K562 (cell line): ENCODE results near the gene CDCP1. TPM values are rescaled to one million over a fixed set of nuclear protein-coding genes. Genes with fewer than 3 reads are reported as not detected.
A peak's percentile ranks its signal among the peaks of the same experiment; 100 is the strongest.

Experiments
- ATAC-seq: fragments of 200-7000 bp; cut with Tn5 transposase; 3 replicates; pipeline ENCODE4 v1.9.1; 2020; ENCODE audit warnings: moderate library complexity
- BruUV-seq: library from RNA; stranded (reverse); fragments of 400-500 nt; replicated peaks from 2 replicates; lab custom pipeline; 2021; lab: Mats Ljungman, UMichigan
- CTCF ChIA-PET: fragments of 300-600 bp; formaldehyde crosslinking; extraction: SDS; loops from one replicate; lab custom pipeline; 2021; ENCODE audit warnings: low intra/inter-chr PET ratio; lab: Yijun Ruan, JAX
- POLR2A ChIA-PET: fragments of 300-600, 350-650 bp; sonication (Branson Sonifier 250); formaldehyde crosslinking; extraction: SDS; loops from one replicate; lab custom pipeline; 2021; ENCODE audit warnings: antibody characterized with exemption, inconsistent platforms; lab: Yijun Ruan, JAX
- DNase-seq, 4 experiments: peaks; one replicate each; pipeline versions ENCODE4 v3.0.0 to v3.0.0-alpha.2; 2011 to 2018; ENCODE audit warnings: low spot score in 3 of 4, mixed read lengths in 3 of 4; ENCODE audit errors: extremely low read depth in 1 of 4
- FAIRE-seq: peaks from 2 replicates; lab custom pipeline; 2011; peaks lifted over from hg19 to GRCh38; lab: Jason Lieb, UNC
- H2AFZ ChIP-seq: 2 replicates; pipeline ENCODE4 v1.6.0; 2011; ENCODE audit warnings: low read depth, low read length, control low read depth, inconsistent platforms
- H3K27ac ChIP-seq: fragments of 200-600 bp; 3 replicates; pipeline ENCODE4 v1.8.0; 2011; ENCODE audit warnings: low read depth, mild to moderate bottlenecking, control low read depth, inconsistent platforms, low read length, moderate library complexity, mixed read lengths; ENCODE audit errors: extremely low read depth
- H3K27me3 ChIP-seq, 2 experiments: fragments of 300-600 bp in 1 of 2; 2 replicates in 1 of 2; 3 replicates in 1 of 2; pipeline versions ENCODE4 v1.6.0 to v1.8.0; 2011; ENCODE audit warnings: inconsistent platforms in 2 of 2, low read length in 2 of 2, mild to moderate bottlenecking in 1 of 2, mixed read lengths in 1 of 2, moderate library complexity in 1 of 2; ENCODE audit not compliant: control insufficient read depth in 2 of 2, insufficient read depth in 2 of 2
- H3K36me3 ChIP-seq: fragments of 300-600 bp; 3 replicates; pipeline ENCODE4 v1.8.0; 2011; ENCODE audit warnings: mild to moderate bottlenecking, low read length, inconsistent platforms; ENCODE audit not compliant: control insufficient read depth, insufficient read depth
- H3K4me1 ChIP-seq, 2 experiments: fragments of 200-600 bp in 1 of 2; replicated peaks in 1 of 2; 2 replicates in 1 of 2; 3 replicates in 1 of 2; pipeline versions ENCODE4 v1.5.1 to v1.8.0; 2011; ENCODE audit warnings: inconsistent platforms in 2 of 2, low read length in 2 of 2, mild to moderate bottlenecking in 1 of 2, mixed read lengths in 1 of 2, moderate library complexity in 1 of 2; ENCODE audit not compliant: control insufficient read depth in 2 of 2, insufficient read depth in 2 of 2
- H3K4me2 ChIP-seq: 2 replicates; pipeline ENCODE4 v1.6.1; 2011; ENCODE audit warnings: low read length, control low read depth, inconsistent platforms, mixed read lengths; ENCODE audit not compliant: insufficient read depth
- H3K4me3 ChIP-seq: fragments of 200-600 bp; sonication (generic), shearing (Covaris generic); 2 replicates; pipeline ENCODE4 v1.5.1; 2016; ENCODE audit warnings: control low read depth, inconsistent platforms
- H3K79me2 ChIP-seq: fragments of 200-600 bp; 3 replicates; pipeline ENCODE4 v1.8.0; 2011; ENCODE audit warnings: low read length, inconsistent platforms; ENCODE audit not compliant: control insufficient read depth, insufficient read depth
- H3K9ac ChIP-seq, 2 experiments: 2 replicates each; pipeline versions ENCODE4 v1.6.0 to v1.6.1; 2011; ENCODE audit warnings: low read depth in 2 of 2, low read length in 2 of 2, control low read depth in 1 of 2, inconsistent platforms in 1 of 2, mild to moderate bottlenecking in 1 of 2, mixed read lengths in 1 of 2; ENCODE audit not compliant: insufficient read depth in 1 of 2
- H3K9me1 ChIP-seq: one replicate; pipeline ENCODE4 v1.6.0; 2011; ENCODE audit warnings: inconsistent platforms, mild to moderate bottlenecking, low read length, moderate library complexity; ENCODE audit not compliant: control insufficient read depth, insufficient read depth
- H3K9me3 ChIP-seq: replicated peaks from 2 replicates; pipeline ENCODE4 v1.5.1; 2011; ENCODE audit warnings: low read depth, low read length, inconsistent platforms; ENCODE audit not compliant: control insufficient read depth, insufficient read depth
- H4K20me1 ChIP-seq: replicated peaks from 2 replicates; pipeline ENCODE4 v1.6.1; 2011; ENCODE audit warnings: low read length, inconsistent platforms, mixed read lengths; ENCODE audit not compliant: control insufficient read depth, insufficient read depth
- DDX20 ChIP-seq: fragments of 450-650 bp; IDR thresholded peaks from 2 replicates; pipeline ENCODE4 v1.6.1; 2016; ENCODE audit warnings: missing genetic modification characterization, low read depth, mild to moderate bottlenecking, missing compliant biosample characterization, moderate library complexity
- FOXM1 ChIP-seq, 2 experiments: fragments of 450-650 bp in 1 of 2; sonication (generic) in 1 of 2; formaldehyde crosslinking in 1 of 2; IDR thresholded peaks; 2 replicates each; pipeline versions ENCODE4 v1.6.1 to v1.9.0; 2017 to 2022; ENCODE audit warnings: low read depth in 2 of 2, mild to moderate bottlenecking in 2 of 2, missing genetic modification reagents in 1 of 2, moderate library complexity in 1 of 2
- L3MBTL2 ChIP-seq: fragments of 450-650 bp; IDR thresholded peaks from 2 replicates; pipeline ENCODE4 v1.6.1; 2016; ENCODE audit warnings: mild to moderate bottlenecking, moderate library complexity
- MCM2 ChIP-seq: fragments of 450-650 bp; IDR thresholded peaks from 2 replicates; pipeline ENCODE4 v1.6.1; 2017; ENCODE audit warnings: low read depth, mild to moderate bottlenecking
- RFX1 ChIP-seq: fragments of 450-650 bp; IDR thresholded peaks from 2 replicates; pipeline ENCODE4 v1.6.1; 2016; ENCODE audit warnings: mild to moderate bottlenecking, moderate library complexity
- ZBTB8A ChIP-seq: fragments of 450-650 bp; IDR thresholded peaks from 2 replicates; pipeline ENCODE4 v1.6.1; 2018; ENCODE audit warnings: mild to moderate bottlenecking, moderate library complexity; ENCODE audit not compliant: partially characterized antibody
- ZFP91 ChIP-seq: sonication (generic); formaldehyde crosslinking; IDR thresholded peaks from 2 replicates; pipeline ENCODE4 v1.8.0; 2022; ENCODE audit warnings: mild to moderate bottlenecking, missing genetic modification reagents
- WGBS: fragments of 100-300 bp; shearing (Covaris generic); methylation state at CpG from one replicate; pipeline ENCODE4 v1.1.6; 2016; ENCODE audit warnings: low coverage, mixed read lengths; ENCODE audit not compliant: insufficient coverage; ENCODE audit errors: missing lambda C conversion rate; 5-methylcytosine and 5-hydroxymethylcytosine counted together
- in situ Hi-C: fragments of 300-500 bp; cut with MboI; formaldehyde crosslinking; loops from 4 replicates; pipeline ENCODE4 v1.15.0; 2018; ENCODE audit warnings: inconsistent platforms, mixed read lengths
- intact Hi-C: fragments of 100-400 bp; cut with micrococcal nuclease; formaldehyde crosslinking; loops from 2 replicates; pipeline ENCODE4 v1.14.2; 2022
- polyA plus RNA-seq, 8 experiments: library from polyadenylated mRNA; depleted of rRNA in 4 of 8; stranded (reverse) in 5 of 8; unstranded in 3 of 8; fragments of >200 nt; fragmentation: Nextera tagmentation in 2 of 8; fragmentation: Illumina TruSeq in 1 of 8; extraction: Ambion mirVana in 2 of 8; extraction: Trizol in 1 of 8; gene quantifications; 2 replicates each; pipeline versions ENCODE4 v1.2.1 to v1.2.3, GENCODE V29; 2011 to 2014; ENCODE audit warnings: inconsistent platforms in 1 of 8, missing spikeins in 1 of 8
- total RNA-seq, 7 experiments: library from RNA; depleted of rRNA in 6 of 7; stranded (reverse); fragments of >200 nt in 6 of 7; fragmentation: Illumina TruSeq in 2 of 7; extraction: Trizol in 2 of 7; gene quantifications; 2 replicates each; pipeline versions ENCODE4 v1.2.1 to v1.2.3, GENCODE V29; 2011 to 2021; ENCODE audit warnings: low replicate concordance in 1 of 7

CDCP1 gene
- total and polyA plus RNA-seq, 9 of the 15 experiments (the other 6 are each of a cell fraction or from before 2014, with no cell fraction given) = 3.9 to 16.4 (median 5.2) TPM

GRCh38 chr3:45060165-45060892, 85.8 kb downstream of the CDCP1 start:
- TF ChIP-seq L3MBTL2 = 0 out of 2 replicates have a peak, but pooled peaks have one; percentile 39
- no peak for TF ChIP-seq MCM2
- no peak for TF ChIP-seq ZBTB8A
- no peak for TF ChIP-seq ZFP91
- peak; percentile 32; the same call in 1 of the 2 replicates for TF ChIP-seq DDX20 (tag)
- no peak for TF ChIP-seq FOXM1 (IDR thresholded peaks at IDR 0.05; ENCODE audit: low read depth)
- no peak for TF ChIP-seq FOXM1 (CRISPR knock-in tag; IDR thresholded peaks at IDR 0.05; ENCODE audit: low read depth)
- TF ChIP-seq RFX1 = no peak
- in situ Hi-C loops = no loop called here
- Histone ChIP-seq H3K9me3 (no peaks in the 10 kb centered on the region), H3K36me3 (no peaks in the 10 kb centered on the region), H3K79me2 (no peaks in the 10 kb centered on the region), H3K27ac (peak overlapping the region; percentile 87; the same call in 2 of the 3 replicates), H3K4me1 (peaks cover 33 to 81% of the 10 kb centered on the region in 2 experiments), H4K20me1 (no peaks in the 10 kb centered on the region), H3K4me2 (no peak overlapping the region), H3K27me3 (no peaks in the 10 kb centered on the region), H3K4me3 (no peak overlapping the region), H3K9ac (peak overlapping the region; percentile 20 to 50; a peak in 1 of 4 replicates), H2AFZ (peak overlapping the region; percentile 68), H3K9me1 (no peaks in the 10 kb centered on the region)
- POLR2A ChIA-PET = interaction anchor here (0.6 to 1.4 kb wide), 3 partner anchors 16 to 202 kb away, joined by 3 to 6 read pairs (median 4); no protein-coding TSS in a partner anchor
- intact Hi-C loops = no loop called here
- BruUV-seq = no TSS peak
- CTCF ChIA-PET = no interaction called here
- no peak for DNase-seq
- no peak for ATAC-seq
- 48% methylated on average over 4 of the region's 4 CpGs for WGBS
- no peak for FAIRE-seq
